Prostate gland (tissue), 2 donors: ENCODE results near the gene LIPH.

ENCODE experiments used
- POLR2A ChIP-seq: fragments of 450-650 bp; IDR thresholded peaks from one replicate; pipeline ENCODE4 v1.6.1; 2016; ENCODE audit warnings: antibody characterized with exemption, mild to moderate bottlenecking
- POLR2AphosphoS5 ChIP-seq: sonication (generic); formaldehyde crosslinking; IDR thresholded peaks from one replicate; pipeline ENCODE4 v1.6.1; 2017; ENCODE audit warnings: antibody characterized with exemption
- TF ChIP-seq, protein P1 (sequence below), 4 experiments: fragments of 200-600 bp in 2 of 4; fragments of 450-650 bp in 2 of 4; sonication (generic) in 2 of 4; IDR thresholded peaks; 1 replicate in 3 of 4; 2 replicates in 1 of 4; pipeline ENCODE4 v1.5.1; 2016 to 2019; ENCODE audit warnings: antibody characterized with exemption in 4 of 4, mild to moderate bottlenecking in 2 of 4, moderate library complexity in 2 of 4

DNA sequence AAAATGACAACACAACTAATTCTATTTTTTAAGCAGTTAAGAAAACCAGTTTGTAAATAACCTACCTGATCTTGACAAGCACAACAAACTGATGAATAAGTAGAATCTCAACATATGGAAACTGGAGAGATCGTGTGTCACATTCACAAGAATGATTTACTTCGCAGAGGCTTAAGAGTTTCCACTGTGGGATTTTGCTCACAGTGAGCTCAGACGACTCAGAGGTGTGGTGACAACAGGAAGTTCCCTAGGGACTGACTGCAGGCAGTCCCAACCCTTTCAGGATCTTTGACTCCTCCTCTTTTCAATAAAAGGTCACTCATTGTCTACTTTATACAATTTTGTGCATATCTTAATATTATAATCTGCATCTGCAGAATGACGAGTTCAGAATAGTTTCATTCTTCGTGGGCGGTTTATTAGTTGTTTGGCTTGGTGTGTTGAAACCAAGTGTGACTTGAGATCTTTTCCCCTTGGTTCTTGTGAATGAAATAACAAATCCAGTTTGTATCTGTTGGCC lies at the start of gene LIPH:
- TF ChIP-seq, protein P1, sequence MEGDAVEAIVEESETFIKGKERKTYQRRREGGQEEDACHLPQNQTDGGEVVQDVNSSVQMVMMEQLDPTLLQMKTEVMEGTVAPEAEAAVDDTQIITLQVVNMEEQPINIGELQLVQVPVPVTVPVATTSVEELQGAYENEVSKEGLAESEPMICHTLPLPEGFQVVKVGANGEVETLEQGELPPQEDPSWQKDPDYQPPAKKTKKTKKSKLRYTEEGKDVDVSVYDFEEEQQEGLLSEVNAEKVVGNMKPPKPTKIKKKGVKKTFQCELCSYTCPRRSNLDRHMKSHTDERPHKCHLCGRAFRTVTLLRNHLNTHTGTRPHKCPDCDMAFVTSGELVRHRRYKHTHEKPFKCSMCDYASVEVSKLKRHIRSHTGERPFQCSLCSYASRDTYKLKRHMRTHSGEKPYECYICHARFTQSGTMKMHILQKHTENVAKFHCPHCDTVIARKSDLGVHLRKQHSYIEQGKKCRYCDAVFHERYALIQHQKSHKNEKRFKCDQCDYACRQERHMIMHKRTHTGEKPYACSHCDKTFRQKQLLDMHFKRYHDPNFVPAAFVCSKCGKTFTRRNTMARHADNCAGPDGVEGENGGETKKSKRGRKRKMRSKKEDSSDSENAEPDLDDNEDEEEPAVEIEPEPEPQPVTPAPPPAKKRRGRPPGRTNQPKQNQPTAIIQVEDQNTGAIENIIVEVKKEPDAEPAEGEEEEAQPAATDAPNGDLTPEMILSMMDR (IDR thresholded peaks at IDR 0.05), result peak in 1 of 4 experiments; percentile 19
- TF ChIP-seq POLR2AphosphoS5 (peak; percentile 70), POLR2A (peak; percentile 59)
